ENCODE data around the gene CACNA2D3.

DNA sequence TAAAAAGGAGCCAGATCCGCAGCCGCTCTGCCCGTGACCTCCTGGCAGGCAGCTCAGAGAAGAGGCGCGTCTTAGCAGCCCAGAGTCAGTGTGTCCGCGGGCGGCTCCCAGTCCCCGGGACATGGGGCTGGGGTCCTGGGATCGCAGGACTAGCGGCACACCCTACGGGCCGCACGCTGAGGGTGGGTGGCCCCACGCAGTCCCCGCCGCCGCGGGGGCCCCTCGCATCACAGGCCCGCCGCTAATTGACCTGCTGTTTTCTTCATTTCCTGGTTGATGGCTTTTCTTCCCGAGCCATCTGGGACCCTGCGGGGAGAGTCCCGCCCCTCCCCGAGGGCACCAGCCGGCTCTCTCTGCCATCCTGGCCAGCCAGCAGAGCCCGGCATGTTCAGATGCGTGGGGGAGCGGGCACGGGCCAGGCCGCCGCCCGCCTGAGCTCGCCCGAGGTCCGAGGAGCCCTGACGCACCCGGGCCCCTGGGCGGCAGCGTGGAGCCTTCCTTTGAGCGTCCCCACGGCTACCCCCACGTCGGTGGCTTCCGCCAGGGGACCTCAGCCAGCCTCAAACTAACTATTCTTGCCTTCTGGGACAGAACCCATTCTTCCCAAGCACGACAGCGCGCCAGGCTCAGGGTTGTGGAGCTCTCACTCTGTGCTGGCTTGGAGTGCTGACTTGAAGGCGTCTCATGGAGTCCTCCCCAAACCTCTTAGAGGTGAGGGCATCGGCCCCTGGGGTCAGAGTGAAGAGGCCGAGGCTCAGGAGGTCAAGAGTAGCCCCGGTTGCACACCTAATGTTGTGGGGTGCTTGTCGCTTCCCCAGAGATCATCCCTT, 34.6 kb upstream of the CACNA2D3 start:
- TF ChIP-seq, protein P1, sequence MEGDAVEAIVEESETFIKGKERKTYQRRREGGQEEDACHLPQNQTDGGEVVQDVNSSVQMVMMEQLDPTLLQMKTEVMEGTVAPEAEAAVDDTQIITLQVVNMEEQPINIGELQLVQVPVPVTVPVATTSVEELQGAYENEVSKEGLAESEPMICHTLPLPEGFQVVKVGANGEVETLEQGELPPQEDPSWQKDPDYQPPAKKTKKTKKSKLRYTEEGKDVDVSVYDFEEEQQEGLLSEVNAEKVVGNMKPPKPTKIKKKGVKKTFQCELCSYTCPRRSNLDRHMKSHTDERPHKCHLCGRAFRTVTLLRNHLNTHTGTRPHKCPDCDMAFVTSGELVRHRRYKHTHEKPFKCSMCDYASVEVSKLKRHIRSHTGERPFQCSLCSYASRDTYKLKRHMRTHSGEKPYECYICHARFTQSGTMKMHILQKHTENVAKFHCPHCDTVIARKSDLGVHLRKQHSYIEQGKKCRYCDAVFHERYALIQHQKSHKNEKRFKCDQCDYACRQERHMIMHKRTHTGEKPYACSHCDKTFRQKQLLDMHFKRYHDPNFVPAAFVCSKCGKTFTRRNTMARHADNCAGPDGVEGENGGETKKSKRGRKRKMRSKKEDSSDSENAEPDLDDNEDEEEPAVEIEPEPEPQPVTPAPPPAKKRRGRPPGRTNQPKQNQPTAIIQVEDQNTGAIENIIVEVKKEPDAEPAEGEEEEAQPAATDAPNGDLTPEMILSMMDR (IDR thresholded peaks at IDR 0.05; ENCODE audit: poor library complexity), result no peak
- peak; percentile 45 for TF ChIP-seq EZH2 (IDR thresholded peaks at IDR 0.05; ENCODE audit: borderline replicate concordance)
- TF ChIP-seq EZH2phosphoT487 (IDR thresholded peaks at IDR 0.05; ENCODE audit: low read depth, severe bottlenecking, unreplicated experiment), result no peak

Measured in hepatocyte (in vitro differentiated cells).